SU-DHL-6 (cell line): ENCODE measurements around the gene MTFMT.

Source experiments
- H2AFZ ChIP-seq: fragments of 200-600 bp; sonication (generic); 2 replicates; pipeline ENCODE4 v1.6.1; 2014; ENCODE audit warnings: low read depth, mild to moderate bottlenecking, moderate library complexity, mixed read lengths, antibody characterized with exemption, low read length; ENCODE audit not compliant: severe bottlenecking
- H3F3A ChIP-seq: fragments of 200-600 bp; shearing (Covaris generic); 2 replicates; pipeline ENCODE4 v1.6.0; 2016; ENCODE audit warnings: antibody characterized with exemption, mild to moderate bottlenecking; ENCODE audit not compliant: insufficient read depth
- H3K27ac ChIP-seq: fragments of 200-600 bp; sonication (generic); 2 replicates; pipeline ENCODE4 v1.5.1; 2016; ENCODE audit warnings: low read depth, mild to moderate bottlenecking, low read length, moderate library complexity, mixed read lengths
- H3K27me3 ChIP-seq: fragments of 200-600 bp; sonication (generic), shearing (Covaris generic); 2 replicates; pipeline ENCODE4 v1.6.0; 2014; ENCODE audit warnings: mild to moderate bottlenecking, low read length
- H3K36me3 ChIP-seq: fragments of 200-600 bp; sonication (generic); 2 replicates; pipeline ENCODE4 v1.6.1; 2014; ENCODE audit warnings: mild to moderate bottlenecking, low read length, mixed read lengths
- H3K4me2 ChIP-seq: fragments of 300-600, 200-600 bp; shearing (Covaris generic), sonication (generic); 2 replicates; pipeline ENCODE4 v1.6.0; 2014; ENCODE audit warnings: low read length, low read depth, mild to moderate bottlenecking; ENCODE audit not compliant: poor library complexity, severe bottlenecking
- H3K4me3 ChIP-seq: fragments of 200-600 bp; sonication (generic); 2 replicates; pipeline ENCODE4 v1.5.1; 2014; ENCODE audit warnings: antibody characterized with exemption, low read length, mild to moderate bottlenecking, mixed read lengths; ENCODE audit not compliant: insufficient read depth, poor library complexity, severe bottlenecking
- H3K79me2 ChIP-seq: fragments of 200-600 bp; sonication (generic); 2 replicates; pipeline ENCODE4 v1.6.1; 2014; ENCODE audit warnings: mild to moderate bottlenecking, low read length, moderate library complexity; ENCODE audit not compliant: insufficient read depth
- H3K9ac ChIP-seq: fragments of 200-600 bp; sonication (generic); 2 replicates; pipeline ENCODE4 v1.7.0; 2014; ENCODE audit warnings: mild to moderate bottlenecking, low read length
- H3K9me2 ChIP-seq: fragments of 200-600 bp; sonication (generic); replicated peaks from 2 replicates; pipeline ENCODE4 v1.6.1; 2014; ENCODE audit warnings: low read length; ENCODE audit not compliant: insufficient read depth
- H3K9me3 ChIP-seq: fragments of 200-600 bp; sonication (generic); 2 replicates; pipeline ENCODE4 v1.6.1; 2014; ENCODE audit warnings: low read length, mixed read lengths; ENCODE audit not compliant: insufficient read depth
- H4K20me1 ChIP-seq: fragments of 200-600 bp; sonication (generic); 2 replicates; pipeline ENCODE4 v1.6.1; 2014; ENCODE audit warnings: low read depth, mild to moderate bottlenecking, antibody characterized with exemption, low read length, moderate library complexity, mixed read lengths
- CTCF ChIP-seq: fragments of 200-600 bp; sonication (generic); IDR thresholded peaks from one replicate; pipeline ENCODE4 v1.5.1; 2017; ENCODE audit warnings: antibody characterized with exemption, mild to moderate bottlenecking, low read length, moderate library complexity; ENCODE audit not compliant: insufficient read depth, poor library complexity, severe bottlenecking
- EZH2phosphoT487 ChIP-seq: fragments of 200-600 bp; sonication (generic), shearing (Covaris generic); conservative IDR thresholded peaks from 2 replicates; pipeline ENCODE4 v1.6.1; 2018; ENCODE audit warnings: mild to moderate bottlenecking, antibody characterized with exemption, low read length, moderate library complexity, mixed read lengths

Gene MTFMT

GRCh38 chr15:64969401-64969800 lies 60.0 kb downstream of the MTFMT start:
- H3K27ac ChIP-seq, result no peak overlapping the region

GRCh38 chr15:64961013-64961412 lies 68.4 kb downstream of the MTFMT start:
- Histone ChIP-seq H3K27ac (no peak overlapping the region), H3K9me3 (no peaks in the 10 kb centered on the region), H3K4me2 (no peak overlapping the region), H3K27me3 (no peaks in the 10 kb centered on the region), H3K36me3 (peaks cover 17% of the 10 kb centered on the region), H3K79me2 (no peaks in the 10 kb centered on the region), H2AFZ (no peak overlapping the region), H3K4me3 (no peak overlapping the region), H3K9me2 (no peaks in the 10 kb centered on the region), H4K20me1 (no peaks in the 10 kb centered on the region), H3K9ac (no peak overlapping the region), H3F3A (no peaks in the 10 kb centered on the region; the same call in 1 of the 2 replicates)
- no peak for TF ChIP-seq EZH2phosphoT487

More at GRCh38 chr15:64969401-64969800, 60.0 kb downstream of the MTFMT start:
- Histone ChIP-seq H4K20me1 (no peaks in the 10 kb centered on the region), H2AFZ (no peak overlapping the region), H3K79me2 (no peaks in the 10 kb centered on the region), H3K9me3 (no peaks in the 10 kb centered on the region), H3K36me3 (peaks cover 26% of the 10 kb centered on the region), H3K9ac (no peak overlapping the region), H3K4me2 (no peak overlapping the region), H3K9me2 (no peaks in the 10 kb centered on the region), H3K27me3 (no peaks in the 10 kb centered on the region), H3F3A (no peaks in the 10 kb centered on the region), H3K4me3 (no peak overlapping the region)
- TF ChIP-seq EZH2phosphoT487 (no peak), CTCF (no peak)

- TF ChIP-seq CTCF (no peak), EZH2phosphoT487 (no peak)
- Histone ChIP-seq H3K9ac (no peak overlapping the region), H4K20me1 (no peaks in the 10 kb centered on the region), H2AFZ (no peak overlapping the region), H3K4me3 (no peak overlapping the region), H3K27ac (no peak overlapping the region), H3K79me2 (no peaks in the 10 kb centered on the region), H3K9me3 (no peaks in the 10 kb centered on the region), H3K27me3 (no peaks in the 10 kb centered on the region), H3K9me2 (no peaks in the 10 kb centered on the region), H3F3A (no peaks in the 10 kb centered on the region; the same call in 1 of the 2 replicates), H3K36me3 (peaks cover 17% of the 10 kb centered on the region), H3K4me2 (no peak overlapping the region)
These were observed 69.3 kb downstream of the MTFMT start for GRCh38 chr15:64960153-64960552.

- Histone ChIP-seq H3K27ac (no peak overlapping the region), H3K36me3 (peaks cover 14% of the 10 kb centered on the region), H3K9me3 (no peaks in the 10 kb centered on the region), H3K9ac (no peak overlapping the region), H3K9me2 (no peaks in the 10 kb centered on the region), H3K4me3 (no peak overlapping the region), H4K20me1 (no peaks in the 10 kb centered on the region), H3K27me3 (no peaks in the 10 kb centered on the region), H3K4me2 (no peak overlapping the region), H3F3A (peaks cover 5% of the 10 kb centered on the region; the same call in 1 of the 2 replicates), H3K79me2 (no peaks in the 10 kb centered on the region), H2AFZ (no peak overlapping the region)
- TF ChIP-seq EZH2phosphoT487 (no peak), CTCF (no peak)
These were observed 70.3 kb downstream of the MTFMT start for GRCh38 chr15:64959128-64959527.
